RWPE1 (cell line): ENCODE data around the gene WDR70.

Experiments
- CTCF ChIA-PET: fragments of 350-600 bp; sonication (Branson Sonifier 250); formaldehyde crosslinking; extraction: SDS; loops from one replicate; lab custom pipeline; 2021; lab: Yijun Ruan, JAX
- POLR2A ChIA-PET: fragments of 400-600 bp; formaldehyde crosslinking; extraction: SDS; loops from one replicate; lab custom pipeline; 2020; ENCODE audit warnings: antibody characterized with exemption; ENCODE audit not compliant: low non-redundant PET; lab: Yijun Ruan, JAX
- DNase-seq: peaks from one replicate; pipeline ENCODE4 v3.0.0; 2012; ENCODE audit warnings: low spot score
- H3K27ac ChIP-seq: fragments of 450-650 bp; 2 replicates; pipeline ENCODE4 v1.5.1; 2017
- CTCF ChIP-seq: fragments of 450-650 bp; conservative IDR thresholded peaks from 2 replicates; pipeline ENCODE4 v1.5.1; 2017; ENCODE audit warnings: low read depth, mild to moderate bottlenecking

The WDR70 gene

DNA sequence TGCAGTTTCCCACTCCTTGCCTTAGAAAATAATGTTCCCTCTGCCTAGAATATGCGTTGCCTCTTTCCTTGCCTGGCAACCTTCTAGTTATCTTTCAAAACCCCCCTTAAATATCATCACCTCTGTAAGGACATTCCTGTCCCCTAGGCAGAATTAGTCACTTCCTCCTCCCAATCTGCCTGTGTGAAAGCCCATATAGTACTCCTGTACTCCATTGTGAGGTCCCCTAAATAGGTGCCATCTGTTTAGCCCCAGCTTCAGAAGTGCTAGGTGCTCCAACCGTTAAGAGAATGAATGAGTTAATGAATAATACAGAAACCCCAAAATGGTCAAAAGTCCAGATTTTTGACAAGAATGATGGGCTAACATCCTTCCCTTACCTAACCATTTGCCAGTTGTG is 279.3 kb downstream of the WDR70 start:
- H3K27ac ChIP-seq = no peak overlapping the region
- TF ChIP-seq CTCF = no peak
- CTCF ChIA-PET = no interaction called here
- no peak for DNase-seq
- POLR2A ChIA-PET = no interaction called here

- TF ChIP-seq CTCF = no peak
- DNase-seq = no peak
- CTCF ChIA-PET = no interaction called here
- POLR2A ChIA-PET = no interaction called here
- H3K27ac ChIP-seq = no peak overlapping the region
These were observed 281.2 kb downstream of the WDR70 start for GRCh38 chr5:37660319-37660718.

DNA sequence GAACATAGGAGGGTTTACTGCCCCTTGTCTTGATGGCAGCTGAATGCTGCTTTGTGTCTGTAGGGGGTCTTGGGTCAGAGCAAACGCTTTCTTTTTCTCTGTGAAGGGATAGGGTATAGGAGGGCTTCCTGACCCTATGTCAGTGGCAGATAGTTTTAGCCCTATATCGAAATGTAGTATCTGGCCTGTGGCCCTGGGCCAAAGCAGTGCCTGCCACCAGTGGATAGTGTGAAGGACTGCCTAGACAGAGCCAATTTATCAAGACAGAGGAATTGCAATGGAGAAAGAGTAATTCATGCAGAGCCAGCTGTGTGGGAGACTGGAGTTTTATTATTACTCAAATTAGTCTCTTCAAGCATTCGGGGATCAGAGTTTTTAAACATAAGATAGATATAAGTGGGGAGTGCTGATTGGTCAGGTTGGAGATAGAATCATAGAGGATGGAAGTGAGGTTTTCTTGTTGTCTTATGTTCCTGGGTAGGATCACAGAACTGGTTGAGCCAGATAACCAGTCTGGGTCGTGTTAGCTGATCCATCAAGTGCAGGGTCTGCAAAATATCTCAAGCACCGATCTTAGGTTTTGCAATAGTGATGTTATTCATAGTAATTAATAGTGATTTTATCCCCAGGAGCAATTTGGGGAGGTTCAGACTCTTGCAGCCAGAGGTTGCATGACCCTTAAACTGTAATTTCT is 282.3 kb downstream of the WDR70 start:
- no peak for DNase-seq
- ChIA-PET POLR2A (no interaction called here), CTCF (interaction anchor here (0.6 kb wide), 1 partner anchor 461 kb away, joined by 3 read pairs; no protein-coding TSS in a partner anchor)
- no peak for TF ChIP-seq CTCF
- no peak overlapping the region for H3K27ac ChIP-seq

DNA sequence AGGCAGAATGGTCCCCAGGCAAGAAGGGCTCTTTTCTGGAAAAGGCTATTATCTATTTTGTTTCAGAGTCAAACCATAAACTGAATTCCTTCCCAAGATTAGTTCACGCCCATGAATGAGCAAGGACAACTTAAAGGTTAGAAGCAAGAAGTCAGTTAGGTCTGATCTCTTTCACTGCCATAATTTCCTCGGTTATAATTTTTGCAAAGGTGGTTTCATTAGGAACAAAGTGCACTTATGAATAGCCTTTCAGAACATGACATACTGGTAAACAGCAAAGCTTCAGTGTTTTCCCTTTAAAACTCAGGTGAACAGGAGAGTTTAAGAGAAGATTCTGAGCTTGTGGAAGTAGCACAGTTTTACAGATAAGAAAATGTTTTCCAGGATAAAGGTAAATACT is 282.8 kb downstream of the WDR70 start:
- ChIA-PET POLR2A (no interaction called here), CTCF (interaction anchor here (0.6 kb wide), 1 partner anchor 460 kb away, joined by 3 read pairs; no protein-coding TSS in a partner anchor)
- DNase-seq = no peak
- no peak for TF ChIP-seq CTCF
- no peak overlapping the region for H3K27ac ChIP-seq

DNA sequence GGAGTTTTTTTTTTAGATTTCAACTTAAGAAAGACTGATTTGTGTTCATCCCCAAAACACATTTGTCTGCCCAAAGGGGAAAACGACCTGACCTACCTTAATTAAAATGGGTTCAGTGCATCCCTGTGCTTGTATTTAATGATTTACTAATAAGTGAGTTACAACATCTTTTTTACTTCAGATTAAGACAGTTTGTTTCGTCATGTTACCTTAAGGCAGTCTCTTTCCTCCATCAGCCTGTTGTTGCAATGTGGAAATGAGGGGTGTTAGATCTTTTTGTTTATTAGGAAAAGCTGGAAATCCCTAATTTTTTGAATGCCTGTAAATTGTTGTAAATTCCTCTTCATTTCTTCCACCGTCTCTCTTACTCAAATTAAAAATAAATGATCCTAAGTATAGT is 283.2 kb downstream of the WDR70 start:
- CTCF ChIA-PET = interaction anchor here (0.6 kb wide), 1 partner anchor 460 kb away, joined by 3 read pairs; no protein-coding TSS in a partner anchor
- DNase-seq = no peak
- POLR2A ChIA-PET = no interaction called here

More for the DNA sequence above, 283.2 kb downstream of the WDR70 start:
- no peak for TF ChIP-seq CTCF
- H3K27ac ChIP-seq = no peak overlapping the region
